Endometrial microvascular endothelial cells (primary cell): ENCODE data around the gene TOLLIP. TPM values are rescaled to one million over a fixed set of nuclear protein-coding genes. Genes with fewer than 3 reads are reported as not detected.
"Not testable (repeated sequence)": the region's sequence is repeated elsewhere in the genome, so short reads cannot be mapped to it uniquely, and the experiment has no call there.

Source experiments
- in situ Hi-C: cut with HindIII; loops from 2 replicates; pipeline ENCODE4 v1.10.0; 2017; ENCODE audit warnings: low sequenced_read_pairs, low pct_unique_long_range_greater_than_20kb; ENCODE audit errors: inconsistent ontology term
- total RNA-seq: library from RNA; depleted of rRNA; stranded (reverse); fragments of >200 nt; gene quantifications from one replicate; pipeline ENCODE4 v1.2.3, GENCODE V29; 2015; ENCODE audit errors: inconsistent ontology term

TOLLIP gene
- 36.8 TPM for total RNA-seq

DNA sequence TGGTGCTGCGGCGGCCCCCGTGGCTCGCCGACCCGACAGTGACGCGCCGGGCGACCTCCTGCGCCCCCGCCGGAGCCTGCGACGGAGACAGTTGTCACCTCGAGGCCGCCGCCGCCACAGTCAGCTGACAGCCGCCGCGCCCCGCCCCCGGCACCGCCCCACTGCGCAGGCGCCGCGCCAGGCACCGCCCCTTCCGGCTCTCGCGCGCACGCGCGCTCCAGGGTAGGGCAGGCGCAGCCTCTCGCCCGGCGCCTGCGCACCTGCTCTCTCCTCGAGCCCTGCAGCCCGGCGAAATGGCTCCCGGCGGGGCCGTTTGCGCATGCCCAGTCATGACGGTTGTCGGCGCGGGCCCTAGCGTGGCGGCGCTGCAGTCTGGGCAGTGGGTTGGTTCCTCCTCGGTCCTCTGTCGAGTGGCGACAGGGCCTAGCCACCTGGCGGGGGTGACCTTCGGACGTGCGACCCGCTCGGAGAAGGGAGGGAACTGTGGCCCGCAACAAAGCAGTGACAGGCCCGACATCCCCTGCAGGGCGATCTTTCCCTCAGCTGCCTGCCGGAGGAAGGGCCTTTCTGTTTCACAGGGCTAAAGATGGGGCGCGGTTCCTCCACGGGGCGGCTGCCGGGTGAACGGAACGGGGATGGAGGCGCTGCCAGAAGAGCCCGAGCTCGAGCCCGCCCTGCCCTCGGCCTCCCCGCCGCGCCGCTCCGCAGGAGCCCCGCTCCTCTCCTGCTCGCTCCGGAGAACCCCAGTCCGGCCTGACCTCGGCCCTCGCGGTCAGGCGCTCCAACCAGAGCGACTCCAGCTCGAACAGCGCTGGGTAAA, at the start of gene TOLLIP:
Gene TOLLIP (minus strand): TSS at position 135 of the 820 bp plus-strand sequence. CDS start 134 bp downstream, at position 1.
- in situ Hi-C loops: no loop called here

GRCh38 chr11:1358931-1359330, 49.5 kb upstream of the TOLLIP start:
- in situ Hi-C loops: not testable (repeated sequence)

DNA sequence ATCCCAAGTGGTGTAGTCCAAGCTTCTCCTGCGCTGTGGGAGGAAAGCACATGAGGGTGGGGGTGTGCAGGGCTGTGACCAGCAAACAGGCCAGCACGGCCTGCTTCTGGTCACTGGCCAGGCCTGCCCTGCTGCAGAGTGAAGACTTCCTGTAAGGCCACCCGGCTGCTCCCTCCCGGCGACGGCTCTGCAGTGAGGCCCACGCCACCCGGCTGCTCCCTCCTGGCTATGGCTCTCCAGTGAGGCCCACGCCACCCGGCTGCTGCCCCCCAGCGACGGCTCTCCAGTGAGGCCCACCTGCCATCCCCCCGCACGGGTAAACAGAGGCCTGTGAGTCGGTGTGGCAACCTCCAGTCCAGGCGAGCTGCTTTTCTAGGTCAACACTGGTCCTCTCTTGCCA, 48.9 kb upstream of the TOLLIP start:
- in situ Hi-C loops: no loop called here

- in situ Hi-C loops: no loop called here
Measured at GRCh38 chr11:1356478-1356960, 47.1 kb upstream of the TOLLIP start.

DNA sequence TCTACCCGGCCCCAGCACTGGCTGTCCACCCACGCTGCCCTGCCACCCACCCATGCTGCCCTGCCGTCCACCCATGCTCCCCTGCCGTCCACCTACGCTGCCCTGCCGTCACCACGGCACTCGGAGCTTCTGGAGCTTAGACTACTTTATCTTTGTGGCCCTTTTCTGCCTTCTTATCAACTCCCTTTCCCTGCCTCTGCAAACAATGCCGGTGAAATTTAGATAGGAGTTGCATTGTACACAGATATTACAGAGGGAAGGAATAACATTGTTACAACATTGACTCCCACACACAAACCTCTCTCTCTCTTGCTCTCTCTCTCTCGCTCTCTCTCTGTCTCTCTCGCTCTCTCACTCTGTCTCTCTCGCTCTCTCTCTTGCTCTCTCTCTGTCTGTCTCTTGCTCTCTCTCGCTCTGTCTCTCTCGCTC, 46.6 kb upstream of the TOLLIP start:
- in situ Hi-C loops: no loop called here

DNA sequence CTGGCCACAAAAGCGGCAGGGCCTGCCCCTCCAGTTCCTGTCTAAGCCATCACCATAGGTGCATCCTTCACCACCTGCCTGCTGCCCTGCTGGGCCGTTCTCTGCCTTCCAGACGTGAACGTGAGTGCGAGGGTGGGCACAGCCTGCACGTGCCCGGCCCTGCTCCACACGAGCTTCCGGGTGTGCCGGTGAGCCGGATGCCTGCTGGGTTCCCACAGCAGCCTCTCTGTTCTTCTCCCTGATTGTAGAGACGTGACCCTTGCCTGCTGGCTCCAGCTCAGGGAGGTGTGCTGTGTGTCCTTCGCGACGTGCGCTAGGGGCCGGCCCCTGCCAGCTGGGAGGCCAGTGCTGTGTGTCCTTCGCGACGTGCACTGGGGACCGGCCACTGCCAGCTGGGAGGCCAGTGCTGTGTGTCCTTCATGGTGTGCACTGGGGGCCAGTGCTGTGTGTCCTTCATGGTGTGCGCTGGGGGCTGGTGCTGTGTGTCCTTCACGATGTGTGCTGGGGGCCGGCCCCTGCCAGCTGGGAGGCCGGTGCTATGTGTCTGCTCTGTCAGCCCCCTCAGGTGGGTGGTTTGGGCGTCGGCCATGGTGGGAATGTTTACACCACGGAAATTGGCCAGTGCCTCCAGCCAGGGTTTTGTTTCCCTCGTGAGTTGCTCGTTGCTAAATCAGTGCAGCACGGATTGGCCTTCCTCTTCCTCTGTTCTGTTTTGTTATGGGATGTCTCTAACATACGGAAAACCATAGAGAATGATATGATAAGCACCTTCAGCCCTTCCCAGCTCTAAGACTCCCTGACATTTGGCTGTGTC, 44.9 kb upstream of the TOLLIP start:
- in situ Hi-C loops: no loop called here

- in situ Hi-C loops: no loop called here
Measured at GRCh38 chr11:1353383-1354124, 44.1 kb upstream of the TOLLIP start.

GRCh38 chr11:1352696-1353382, 43.4 kb upstream of the TOLLIP start:
- in situ Hi-C loops: no loop called here

- in situ Hi-C loops: no loop called here
Measured at GRCh38 chr11:1351278-1351937, 42.0 kb upstream of the TOLLIP start.

GRCh38 chr11:1350086-1350725, 40.8 kb upstream of the TOLLIP start:
- in situ Hi-C loops: no loop called here

GRCh38 chr11:1349327-1350041, 40.1 kb upstream of the TOLLIP start:
- in situ Hi-C loops: no loop called here

GRCh38 chr11:1348796-1349326, 39.4 kb upstream of the TOLLIP start:
- in situ Hi-C loops: no loop called here

- in situ Hi-C loops: no loop called here
Measured at GRCh38 chr11:1348146-1348795, 38.8 kb upstream of the TOLLIP start.

GRCh38 chr11:1347411-1347999, 38.1 kb upstream of the TOLLIP start:
- in situ Hi-C loops: not testable (repeated sequence)

GRCh38 chr11:1346669-1347390, 37.4 kb upstream of the TOLLIP start:
- in situ Hi-C loops: no loop called here
